ENCODE data around the gene GLRB. TPM values are rescaled to one million over a fixed set of nuclear protein-coding genes. Genes with fewer than 3 reads are reported as not detected.

GLRB gene
- total RNA-seq, result 3.9 and 4.2 TPM in 2 replicates

GRCh38 chr4:157075811-157076577 lies at the start of gene GLRB:
GLRB (plus strand) TSS chr4:157076150; CDS start chr4:157078025, 1,875 bp downstream.

DNA sequence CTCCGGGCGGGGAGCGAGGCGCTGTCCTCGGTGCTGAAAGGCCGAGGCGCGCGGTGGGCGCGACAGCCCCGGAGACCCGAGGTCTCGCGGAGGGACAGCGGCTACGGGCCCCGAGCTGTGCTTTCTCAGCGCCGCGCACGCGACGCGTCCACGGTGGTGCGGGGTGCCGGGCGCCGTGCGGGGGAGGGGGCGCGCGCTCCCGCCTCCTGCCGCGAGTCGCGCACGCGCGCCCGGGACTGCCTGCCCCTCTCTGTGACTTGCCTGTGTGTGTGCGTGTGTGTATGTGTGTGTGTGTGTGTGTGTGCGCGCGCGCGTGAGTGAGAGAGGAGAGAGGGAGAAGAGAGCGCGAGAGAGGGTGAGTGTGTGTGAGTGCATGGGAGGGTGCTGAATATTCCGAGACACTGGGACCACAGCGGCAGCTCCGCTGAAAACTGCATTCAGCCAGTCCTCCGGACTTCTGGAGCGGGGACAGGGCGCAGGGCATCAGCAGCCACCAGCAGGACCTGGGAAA lies 144.5 kb downstream of the GLRB start, which contains the start of gene GRIA2:
Gene GRIA2, plus strand, starts transcription at position 358 of the 511 bp plus-strand sequence. CDS start 315 bp downstream, outside the sequence.

Other genes with a start within 250 kb of the GLRB start
- gene PDGFC, start 104.4 kb upstream of the GLRB start, total RNA-seq, result 29.4 and 37.5 TPM in 2 replicates
- gene GRIA2, start 144.6 kb downstream of the GLRB start, total RNA-seq, result not detected in 2 replicates

Measured in bronchus fibroblast of lung (primary cell).